ENCODE measurements around the gene OR52A5. TPM values are rescaled to one million over a fixed set of nuclear protein-coding genes. Genes with fewer than 3 reads are reported as not detected.
"Not testable (repeated sequence)": the region's sequence is repeated elsewhere in the genome, so short reads cannot be mapped to it uniquely, and the experiment has no call there.

Gene OR52A5
- total RNA-seq, 1 experiment from 2014 or later, result 0.11 TPM

DNA sequence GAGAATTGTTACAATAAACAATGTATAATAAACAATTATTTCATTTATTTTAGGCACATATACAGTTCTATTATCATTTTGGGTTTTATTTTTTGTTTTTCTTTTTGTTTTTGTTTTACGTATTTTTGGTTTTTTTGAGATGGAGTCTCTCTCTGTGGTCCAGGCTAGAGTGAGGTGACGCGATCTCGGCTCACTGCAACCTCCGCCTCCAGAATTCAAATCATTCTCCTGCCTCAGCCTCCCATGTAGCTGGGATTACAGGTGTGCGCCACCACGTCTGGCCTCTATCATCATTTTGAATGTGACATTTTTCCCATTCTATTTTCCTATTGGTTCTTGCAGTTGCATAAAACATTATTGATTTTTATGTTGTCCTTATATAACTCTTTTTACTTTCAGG, 36.8 kb upstream of the OR52A5 start:
- no peak for TF ChIP-seq USF1 (CRISPR knock-in tag; IDR thresholded peaks at IDR 0.05)
- no peak for TF ChIP-seq TP53 (CRISPR knock-in tag; IDR thresholded peaks at IDR 0.05)
- ChIA-PET POLR2A (no interaction called here), CTCF (no interaction called here)
- Mint-ChIP-seq H3K4me3 (no peak overlapping the region), H3K4me1 (no peaks in the 10 kb centered on the region), H3K27me3 (ENCODE audit: low read depth) (no peaks in the 10 kb centered on the region), H3K27ac (no peak overlapping the region), H3K36me3 (no peaks in the 10 kb centered on the region), H3K9me3 (peaks cover 6% of the 10 kb centered on the region; the same call in 1 of the 2 replicates)
- no peak for DNase-seq (ENCODE audit: low spot score)
- no peak for ATAC-seq

DNA sequence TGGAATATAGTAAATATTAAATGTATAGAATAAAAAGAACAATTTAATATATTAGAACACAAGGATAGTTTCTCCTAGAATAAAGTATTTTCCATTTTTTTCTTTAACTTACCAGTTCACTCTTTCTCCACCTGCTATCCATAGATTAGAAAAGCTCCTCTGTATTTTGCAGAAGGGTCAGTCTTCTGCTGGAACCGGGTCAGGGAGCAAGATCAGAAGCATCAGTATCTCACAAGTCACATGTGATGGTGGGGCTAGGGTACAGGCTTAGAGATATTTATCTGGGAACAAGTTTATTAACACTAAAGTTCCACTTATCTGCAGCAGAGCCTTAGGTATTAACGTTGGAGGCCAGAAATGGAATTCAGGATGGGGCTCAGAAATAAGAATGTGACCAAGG, 33.7 kb upstream of the OR52A5 start:
- Mint-ChIP-seq H3K27ac (no peak overlapping the region), H3K4me3 (no peak overlapping the region), H3K9me3 (peaks cover 6% of the 10 kb centered on the region; the same call in 1 of the 2 replicates), H3K36me3 (no peaks in the 10 kb centered on the region), H3K4me1 (peaks cover 11% of the 10 kb centered on the region), H3K27me3 (ENCODE audit: low read depth) (no peaks in the 10 kb centered on the region)
- no peak for DNase-seq (ENCODE audit: low spot score)
- CTCF ChIA-PET, result no interaction called here
- POLR2A ChIA-PET, result no interaction called here
- no peak for TF ChIP-seq NR3C1 (CRISPR knock-in tag; conservative IDR thresholded peaks at IDR 0.05; ENCODE audit: low read depth)
- TF ChIP-seq, protein P1, sequence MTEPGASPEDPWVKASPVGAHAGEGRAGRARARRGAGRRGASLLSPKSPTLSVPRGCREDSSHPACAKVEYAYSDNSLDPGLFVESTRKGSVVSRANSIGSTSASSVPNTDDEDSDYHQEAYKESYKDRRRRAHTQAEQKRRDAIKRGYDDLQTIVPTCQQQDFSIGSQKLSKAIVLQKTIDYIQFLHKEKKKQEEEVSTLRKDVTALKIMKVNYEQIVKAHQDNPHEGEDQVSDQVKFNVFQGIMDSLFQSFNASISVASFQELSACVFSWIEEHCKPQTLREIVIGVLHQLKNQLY (CRISPR knock-in tag; IDR thresholded peaks at IDR 0.05), result no peak
- peak; percentile 60; the same call in 1 of the 2 replicates for TF ChIP-seq HMGA2 (CRISPR knock-in tag; IDR thresholded peaks at IDR 0.05)
- no peak for TF ChIP-seq ZNF396 (CRISPR knock-in tag; IDR thresholded peaks at IDR 0.05; ENCODE audit: borderline replicate concordance)
- ATAC-seq, result no peak

GRCh38 chr11:5165898-5166297, 27.7 kb upstream of the OR52A5 start:
- H3K9me3 Mint-ChIP-seq; DNase-seq (ENCODE audit: low spot score); CTCF ChIA-PET; H3K27me3 Mint-ChIP-seq (ENCODE audit: low read depth); ATAC-seq; POLR2A ChIA-PET: not testable (repeated sequence)
- H3K27ac Mint-ChIP-seq, result peak overlapping the region; percentile 96
- H3K4me3 Mint-ChIP-seq, result peak overlapping the region; percentile 50; the same call in 1 of the 2 replicates
- H3K36me3 Mint-ChIP-seq, result peaks cover 21% of the 10 kb centered on the region
- peaks cover 63% of the 10 kb centered on the region for H3K4me1 Mint-ChIP-seq

- ATAC-seq; CTCF ChIA-PET; POLR2A ChIA-PET; DNase-seq (ENCODE audit: low spot score); H3K27me3 Mint-ChIP-seq (ENCODE audit: low read depth): not testable (repeated sequence)
- peaks cover 29% of the 10 kb centered on the region for H3K36me3 Mint-ChIP-seq
- H3K4me3 Mint-ChIP-seq, result peak overlapping the region; percentile 50
- peak overlapping the region; percentile 61 for H3K27ac Mint-ChIP-seq
- H3K4me1 Mint-ChIP-seq, result peaks cover 72% of the 10 kb centered on the region
- H3K9me3 Mint-ChIP-seq, result peaks cover 12% of the 10 kb centered on the region
Observed at GRCh38 chr11:5164807-5165206, 26.7 kb upstream of the OR52A5 start.

GRCh38 chr11:5161045-5161444, 22.9 kb upstream of the OR52A5 start:
- H3K27ac Mint-ChIP-seq, result peak overlapping the region; percentile 75
- H3K36me3 Mint-ChIP-seq, result peaks cover 50% of the 10 kb centered on the region
- H3K4me3 Mint-ChIP-seq; H3K27me3 Mint-ChIP-seq (ENCODE audit: low read depth); CTCF ChIA-PET; ATAC-seq; POLR2A ChIA-PET; DNase-seq (ENCODE audit: low spot score): not testable (repeated sequence)
- H3K4me1 Mint-ChIP-seq, result peaks cover 66% of the 10 kb centered on the region
- peaks cover 31% of the 10 kb centered on the region for H3K9me3 Mint-ChIP-seq

- H3K4me3 Mint-ChIP-seq; H3K27me3 Mint-ChIP-seq (ENCODE audit: low read depth); DNase-seq (ENCODE audit: low spot score); CTCF ChIA-PET; POLR2A ChIA-PET; ATAC-seq: not testable (repeated sequence)
- Mint-ChIP-seq H3K27ac (peak overlapping the region; percentile 66), H3K9me3 (peaks cover 31% of the 10 kb centered on the region), H3K36me3 (peaks cover 50% of the 10 kb centered on the region), H3K4me1 (peaks cover 61% of the 10 kb centered on the region)
Observed at GRCh38 chr11:5160217-5160616, 22.1 kb upstream of the OR52A5 start.

GRCh38 chr11:5159806-5160205, 21.6 kb upstream of the OR52A5 start:
- H3K4me3 Mint-ChIP-seq, result no peak overlapping the region
- H3K27ac Mint-ChIP-seq, result no peak overlapping the region; the same call in 1 of the 2 replicates
- H3K27me3 Mint-ChIP-seq (ENCODE audit: low read depth), result no peaks in the 10 kb centered on the region
- peaks cover 50% of the 10 kb centered on the region for H3K36me3 Mint-ChIP-seq
- no peak for ATAC-seq
- DNase-seq (ENCODE audit: low spot score), result no peak
- CTCF ChIA-PET, result no interaction called here
- POLR2A ChIA-PET, result no interaction called here
- H3K9me3 Mint-ChIP-seq, result peaks cover 31% of the 10 kb centered on the region
- TF ChIP-seq ATF1 (CRISPR knock-in tag; IDR thresholded peaks at IDR 0.05) (no peak), TCF7 (CRISPR knock-in tag; IDR thresholded peaks at IDR 0.05; ENCODE audit: low read depth) (no peak)
- peaks cover 58% of the 10 kb centered on the region for H3K4me1 Mint-ChIP-seq

Measured in WTC11 (cell line).